Thyroid gland (tissue), 4 donors: ENCODE measurements around the gene OSBPL8.

Experiments
- POLR2A ChIP-seq, 2 donors: fragments of 450-650 bp; IDR thresholded peaks; one replicate each; pipeline ENCODE4 v1.6.1; 2017; ENCODE audit warnings: antibody characterized with exemption in 2 of 2, mild to moderate bottlenecking in 2 of 2, moderate library complexity in 1 of 2
- TF ChIP-seq, protein P1 (sequence below), 6 experiments: fragments of 200-600 bp in 3 of 6; fragments of 450-650 bp in 3 of 6; sonication (generic) in 3 of 6; IDR thresholded peaks; one replicate each; pipeline ENCODE4 v1.5.1; 2016 to 2019; ENCODE audit warnings: antibody characterized with exemption in 6 of 6, mild to moderate bottlenecking in 2 of 6, inconsistent platforms in 1 of 6, moderate library complexity in 1 of 6

DNA sequence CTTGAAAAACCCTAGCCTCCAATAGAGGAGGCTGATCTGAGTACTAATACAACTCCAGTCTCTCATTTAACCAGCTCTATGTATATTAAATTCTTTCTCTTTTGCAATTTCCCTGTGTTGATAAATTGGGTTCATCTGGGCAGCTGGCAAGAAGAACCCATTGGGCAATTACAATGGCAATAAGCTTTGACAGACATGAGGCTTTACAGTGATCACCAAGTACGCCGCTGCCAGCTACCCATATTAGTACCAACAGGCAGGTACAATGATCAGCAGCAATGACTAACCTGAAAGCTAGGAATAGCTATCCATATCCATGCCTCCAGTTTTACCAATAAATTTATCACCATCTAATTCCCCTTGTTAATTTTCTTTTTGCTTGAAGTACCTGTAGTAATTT lies 54.5 kb downstream of the OSBPL8 start:
- TF ChIP-seq, protein P1, sequence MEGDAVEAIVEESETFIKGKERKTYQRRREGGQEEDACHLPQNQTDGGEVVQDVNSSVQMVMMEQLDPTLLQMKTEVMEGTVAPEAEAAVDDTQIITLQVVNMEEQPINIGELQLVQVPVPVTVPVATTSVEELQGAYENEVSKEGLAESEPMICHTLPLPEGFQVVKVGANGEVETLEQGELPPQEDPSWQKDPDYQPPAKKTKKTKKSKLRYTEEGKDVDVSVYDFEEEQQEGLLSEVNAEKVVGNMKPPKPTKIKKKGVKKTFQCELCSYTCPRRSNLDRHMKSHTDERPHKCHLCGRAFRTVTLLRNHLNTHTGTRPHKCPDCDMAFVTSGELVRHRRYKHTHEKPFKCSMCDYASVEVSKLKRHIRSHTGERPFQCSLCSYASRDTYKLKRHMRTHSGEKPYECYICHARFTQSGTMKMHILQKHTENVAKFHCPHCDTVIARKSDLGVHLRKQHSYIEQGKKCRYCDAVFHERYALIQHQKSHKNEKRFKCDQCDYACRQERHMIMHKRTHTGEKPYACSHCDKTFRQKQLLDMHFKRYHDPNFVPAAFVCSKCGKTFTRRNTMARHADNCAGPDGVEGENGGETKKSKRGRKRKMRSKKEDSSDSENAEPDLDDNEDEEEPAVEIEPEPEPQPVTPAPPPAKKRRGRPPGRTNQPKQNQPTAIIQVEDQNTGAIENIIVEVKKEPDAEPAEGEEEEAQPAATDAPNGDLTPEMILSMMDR (IDR thresholded peaks at IDR 0.05), result no peak
- no peak for TF ChIP-seq POLR2A (IDR thresholded peaks at IDR 0.05)
